ENCODE measurements around the gene OR10H2. TPM values are rescaled to one million over a fixed set of nuclear protein-coding genes. Genes with fewer than 3 reads are reported as not detected.

The OR10H2 gene
- total RNA-seq, 2 experiments from 2014 or later: not detected

DNA sequence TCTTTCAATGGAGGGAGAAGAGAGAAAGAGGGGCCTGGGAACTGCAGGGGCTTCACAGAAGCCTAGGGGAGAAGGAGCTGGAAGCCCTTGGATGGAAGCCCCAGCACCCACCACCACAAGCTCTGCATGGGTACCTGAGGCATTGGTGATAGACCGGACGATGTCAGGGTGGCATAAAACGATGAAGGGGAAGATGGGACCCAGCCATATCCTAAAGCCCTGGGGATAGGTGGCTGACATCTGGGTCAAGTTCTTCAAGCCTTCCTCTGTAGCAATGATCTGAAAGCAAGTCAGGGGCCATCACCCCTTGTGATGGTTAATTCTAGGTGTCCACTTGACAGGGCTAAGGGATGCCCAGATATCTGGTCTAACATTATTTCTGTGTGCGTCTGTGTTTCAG is 48.4 kb downstream of the OR10H2 start:
- Histone ChIP-seq H3K4me1 (ENCODE audit: insufficient read depth, low read length) (peaks cover 3% of the 10 kb centered on the region), H3K4me3 (ENCODE audit: low read length) (no peak overlapping the region), H3K36me3 (ENCODE audit: insufficient read depth, low read length) (no peaks in the 10 kb centered on the region), H3K9me3 (ENCODE audit: control insufficient read depth in 1 of 2, insufficient read depth in 1 of 2, low read length in 2 of 2) (peaks cover 0 to 4% of the 10 kb centered on the region in 2 experiments), H3K27ac (ENCODE audit: low read depth in 1 of 2, low read length in 2 of 2) (no peak overlapping the region), H3K27me3 (ENCODE audit: control insufficient read depth in 1 of 2, insufficient read depth in 2 of 2, low read length in 2 of 2) (peaks cover 16 to 20% of the 10 kb centered on the region in 2 experiments)
- Mint-ChIP-seq H3K9me3 (no peaks in the 10 kb centered on the region), H3K4me1 (ENCODE audit: low read depth) (peaks cover 8% of the 10 kb centered on the region), H3K27me3 (peaks cover 43% of the 10 kb centered on the region), H3K36me3 (ENCODE audit: low read depth) (no peaks in the 10 kb centered on the region), H3K4me3 (no peak overlapping the region), H3K27ac (no peak overlapping the region)
- CTCF ChIA-PET: no interaction called here
- ATAC-seq (ENCODE audit: poor library complexity) (no peak), DNase-seq (no peak)
- TF ChIP-seq CTCF (IDR thresholded peaks at IDR 0.05): no peak
- intact Hi-C loops (cut with DNase I, micrococcal nuclease): no loop called here
- POLR2A ChIA-PET: no interaction called here

DNA sequence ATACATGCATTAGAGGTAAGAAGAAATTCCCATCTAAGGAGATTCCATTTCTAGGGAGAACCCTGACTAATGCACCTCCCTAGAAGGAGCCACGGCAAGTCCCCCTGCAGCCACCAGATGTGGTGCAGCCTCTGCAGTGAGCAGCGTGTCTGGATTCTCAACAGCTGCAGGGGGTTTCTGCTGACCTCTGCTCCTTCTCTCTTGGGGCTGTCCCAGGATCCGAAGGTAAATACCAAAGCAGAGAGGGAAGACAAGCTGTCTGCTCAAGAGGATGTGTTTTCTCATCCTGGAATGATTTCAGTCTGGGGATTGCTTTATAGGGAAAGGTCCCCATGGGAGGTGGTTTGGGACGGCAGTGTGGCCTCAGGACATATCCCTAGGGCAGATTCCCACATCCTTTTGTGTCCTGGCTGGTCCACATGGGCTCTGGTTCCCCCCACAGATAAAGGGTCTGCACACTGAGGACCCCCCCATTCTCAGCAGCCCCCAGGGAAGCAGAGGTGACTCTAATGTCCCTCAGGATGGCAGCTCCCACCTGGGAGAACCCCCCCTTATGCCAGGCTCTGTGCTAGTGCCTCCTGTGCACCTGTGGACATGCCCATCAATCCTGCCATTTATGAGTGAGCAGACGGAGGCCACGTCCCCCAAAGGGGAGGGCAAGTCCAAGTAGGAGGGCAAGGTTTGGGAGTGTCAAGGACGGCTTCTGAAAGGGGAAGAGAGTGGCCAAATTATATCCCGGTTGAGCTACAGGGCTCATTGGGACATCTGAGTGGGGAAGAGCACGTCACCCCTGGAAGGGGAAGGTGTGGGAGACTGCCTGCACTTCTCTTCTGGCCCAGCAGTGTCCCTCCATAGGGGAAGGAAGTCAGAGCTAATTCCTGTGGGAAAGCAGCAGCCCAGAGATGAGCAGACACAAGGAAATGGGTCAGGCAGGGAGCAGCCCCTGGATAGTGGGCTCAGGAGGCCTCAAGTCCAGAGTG is 49.5 kb downstream of the OR10H2 start:
- no peak overlapping the region for H3K27ac Mint-ChIP-seq
- H3K4me1 Mint-ChIP-seq (ENCODE audit: low read depth): peaks cover 8% of the 10 kb centered on the region
- intact Hi-C loops (cut with DNase I, micrococcal nuclease): no loop called here
- no peak overlapping the region for H3K27ac ChIP-seq (ENCODE audit: low read depth in 1 of 2, low read length in 2 of 2)
- H3K27me3 ChIP-seq (ENCODE audit: control insufficient read depth in 1 of 2, insufficient read depth in 2 of 2, low read length in 2 of 2): peaks cover 16% of the 10 kb centered on the region in 2 experiments
- ATAC-seq (ENCODE audit: poor library complexity): no peak
- H3K27me3 Mint-ChIP-seq: peaks cover 33% of the 10 kb centered on the region
- CTCF ChIA-PET: no interaction called here
- no peak for DNase-seq
- no peak overlapping the region for H3K4me3 ChIP-seq (ENCODE audit: low read length)
- H3K4me1 ChIP-seq (ENCODE audit: insufficient read depth, low read length): peaks cover 3% of the 10 kb centered on the region
- peaks cover 0 to 4% of the 10 kb centered on the region in 2 experiments for H3K9me3 ChIP-seq (ENCODE audit: control insufficient read depth in 1 of 2, insufficient read depth in 1 of 2, low read length in 2 of 2)
- H3K9me3 Mint-ChIP-seq: no peaks in the 10 kb centered on the region
- H3K36me3 Mint-ChIP-seq (ENCODE audit: low read depth): no peaks in the 10 kb centered on the region
- no peak overlapping the region for H3K4me3 Mint-ChIP-seq
- H3K36me3 ChIP-seq (ENCODE audit: insufficient read depth, low read length): no peaks in the 10 kb centered on the region
- TF ChIP-seq CTCF (IDR thresholded peaks at IDR 0.05): no peak
- POLR2A ChIA-PET: no interaction called here

Other genes with a start within 250 kb of the OR10H2 start
- gene PGLYRP2, start 248.5 kb upstream of the OR10H2 start, total RNA-seq: not detected
- under 1 TPM; 0.19 to 0.28 TPM for gene CYP4F22, start 219.5 kb upstream of the OR10H2 start, total RNA-seq
- gene CYP4F8, start 112.8 kb upstream of the OR10H2 start, total RNA-seq: not detected
- gene CYP4F3, start 87.1 kb upstream of the OR10H2 start, total RNA-seq: not detected
- gene CYP4F12, start 54.9 kb upstream of the OR10H2 start, total RNA-seq: 1 to 10 TPM in 1 of 2 experiments, under 1 TPM in 1; 0.75 to 1.0 TPM
- gene OR10H3, start 10.0 kb downstream of the OR10H2 start, total RNA-seq: not detected
- not detected for gene OR10H5, start 59.6 kb downstream of the OR10H2 start, total RNA-seq
- under 1 TPM in 1 of 2 experiments, not detected in 1; 0.08 TPM for gene OR10H1, start 87.6 kb downstream of the OR10H2 start, total RNA-seq
- gene CYP4F2, start 170.1 kb downstream of the OR10H2 start, total RNA-seq: not detected
- not detected for gene CYP4F11, start 206.5 kb downstream of the OR10H2 start, total RNA-seq
- not detected for gene OR10H4, start 221.0 kb downstream of the OR10H2 start, total RNA-seq

Data from CD4-positive, alpha-beta T cell (primary cell).